ENCODE results near the gene FHIT. TPM values are rescaled to one million over a fixed set of nuclear protein-coding genes. Genes with fewer than 3 reads are reported as not detected.
"Not testable (repeated sequence)": the region's sequence is repeated elsewhere in the genome, so short reads cannot be mapped to it uniquely, and the experiment has no call there.

The FHIT gene
- total RNA-seq, 1 donor from 2014 or later, result 5.7 TPM

- no peak overlapping the region for H3K4me2 ChIP-seq
- peaks cover 29% of the 10 kb centered on the region for H3K9me3 Mint-ChIP-seq
- H3K4me3 Mint-ChIP-seq, result no peak overlapping the region
- no peaks in the 10 kb centered on the region for H3K36me3 ChIP-seq
- no peaks in the 10 kb centered on the region for H3K4me1 ChIP-seq
- TF ChIP-seq CTCF (IDR thresholded peaks at IDR 0.05) (no peak), EZH2phosphoT487 (IDR thresholded peaks at IDR 0.05) (no peak), EZH2 (IDR thresholded peaks at IDR 0.05) (no peak)
- peaks cover 4% of the 10 kb centered on the region for H3K27me3 Mint-ChIP-seq (ENCODE audit: insufficient read depth, low read depth)
- peaks cover 5% of the 10 kb centered on the region for H3K36me3 Mint-ChIP-seq
- no peak overlapping the region for H3K27ac Mint-ChIP-seq
- H3K27me3 ChIP-seq, result no peaks in the 10 kb centered on the region
- H3K27ac ChIP-seq, result no peak overlapping the region
- H3K4me3 ChIP-seq, result no peak overlapping the region
- no peak overlapping the region for H3K9ac ChIP-seq
- H4K20me1 ChIP-seq (ENCODE audit: low read depth), result no peaks in the 10 kb centered on the region
- H2AFZ ChIP-seq (replicated peaks), result no peak overlapping the region
- no peak for DNase-seq (ENCODE audit: low spot score)
- no peaks in the 10 kb centered on the region for H3F3A ChIP-seq (ENCODE audit: low read depth)
- no peaks in the 10 kb centered on the region for H3K4me1 Mint-ChIP-seq
- H3K79me2 ChIP-seq (ENCODE audit: low read depth), result no peaks in the 10 kb centered on the region
- H3K9me3 ChIP-seq (ENCODE audit: low read depth), result no peaks in the 10 kb centered on the region
These were observed 232.4 kb downstream of the FHIT start for GRCh38 chr3:61018807-61019206.

DNA sequence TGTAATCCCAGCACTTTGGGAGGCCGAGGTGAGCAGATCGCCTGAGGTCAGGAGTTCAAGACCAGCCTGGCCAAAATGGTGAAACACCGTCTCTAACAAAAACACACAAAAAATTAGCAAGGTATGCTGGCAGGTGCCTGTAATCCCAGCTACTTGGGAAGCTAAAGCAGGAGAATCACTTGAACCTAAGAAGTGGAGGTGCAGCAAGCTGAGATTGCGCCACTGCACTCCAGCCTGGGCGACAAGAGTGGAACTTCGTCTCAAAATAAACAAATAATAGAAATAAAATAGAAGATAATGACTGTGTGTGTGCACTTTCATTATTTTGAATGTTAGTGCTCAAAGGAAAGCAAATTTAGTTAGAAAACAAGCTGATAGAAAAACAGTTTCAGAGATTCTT is 234.2 kb downstream of the FHIT start:
- not testable (repeated sequence) for H3K36me3 ChIP-seq; H3K27ac ChIP-seq; H4K20me1 ChIP-seq (ENCODE audit: low read depth); H3F3A ChIP-seq (ENCODE audit: low read depth); H3K27ac Mint-ChIP-seq; H3K9ac ChIP-seq; DNase-seq (ENCODE audit: low spot score); H3K36me3 Mint-ChIP-seq; H3K4me3 ChIP-seq; H3K27me3 Mint-ChIP-seq (ENCODE audit: insufficient read depth, low read depth); H3K4me2 ChIP-seq; H3K4me1 Mint-ChIP-seq; H3K27me3 ChIP-seq; H3K9me3 ChIP-seq (ENCODE audit: low read depth); H3K79me2 ChIP-seq (ENCODE audit: low read depth); H3K4me3 Mint-ChIP-seq; H3K4me1 ChIP-seq; H2AFZ ChIP-seq (replicated peaks)
- peaks cover 14% of the 10 kb centered on the region for H3K9me3 Mint-ChIP-seq

DNA sequence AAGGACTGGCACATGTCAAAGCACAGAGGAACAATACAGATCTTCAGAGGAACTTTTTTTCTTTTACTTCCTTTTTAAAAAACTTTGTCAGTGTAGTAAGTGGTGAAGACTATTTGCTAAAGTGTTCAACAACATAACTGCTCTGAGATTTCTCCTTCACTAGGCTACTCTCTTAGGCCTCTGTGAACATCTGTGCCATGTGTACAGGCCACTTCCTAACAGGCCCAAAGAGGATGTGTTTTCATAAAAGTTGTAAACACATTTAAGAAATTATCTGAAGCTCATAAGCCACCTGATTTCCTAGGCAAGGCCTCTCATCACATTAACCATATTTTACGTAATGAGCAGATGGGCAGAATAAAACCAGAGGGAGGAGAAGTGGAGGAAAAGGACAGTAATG is 235.4 kb downstream of the FHIT start:
- no peak overlapping the region for H3K4me2 ChIP-seq
- Mint-ChIP-seq H3K27ac (no peak overlapping the region), H3K4me1 (peaks cover 2% of the 10 kb centered on the region), H3K9me3 (peaks cover 5% of the 10 kb centered on the region), H3K27me3 (ENCODE audit: insufficient read depth, low read depth) (peaks cover 4% of the 10 kb centered on the region), H3K4me3 (no peak overlapping the region), H3K36me3 (peaks cover 3% of the 10 kb centered on the region)
- no peak overlapping the region for H3K4me3 ChIP-seq
- TF ChIP-seq EZH2phosphoT487 (IDR thresholded peaks at IDR 0.05) (no peak), CTCF (IDR thresholded peaks at IDR 0.05) (no peak), EZH2 (IDR thresholded peaks at IDR 0.05) (no peak)
- H3F3A ChIP-seq (ENCODE audit: low read depth), result no peaks in the 10 kb centered on the region
- H3K27ac ChIP-seq, result peak overlapping the region; percentile 40
- H3K36me3 ChIP-seq, result no peaks in the 10 kb centered on the region
- H3K79me2 ChIP-seq (ENCODE audit: low read depth), result no peaks in the 10 kb centered on the region
- no peaks in the 10 kb centered on the region for H3K27me3 ChIP-seq
- no peak overlapping the region for H3K9ac ChIP-seq
- H4K20me1 ChIP-seq (ENCODE audit: low read depth), result no peaks in the 10 kb centered on the region
- H2AFZ ChIP-seq (replicated peaks), result no peak overlapping the region
- H3K9me3 ChIP-seq (ENCODE audit: low read depth), result no peaks in the 10 kb centered on the region
- H3K4me1 ChIP-seq, result peaks cover 5% of the 10 kb centered on the region
- no peak for DNase-seq (ENCODE audit: low spot score)

GRCh38 chr3:61015408-61015807 is 235.8 kb downstream of the FHIT start:
- H3K27ac ChIP-seq, result peak overlapping the region; percentile 40
- H3F3A ChIP-seq (ENCODE audit: low read depth), result no peaks in the 10 kb centered on the region
- no peak overlapping the region for H3K27ac Mint-ChIP-seq
- no peaks in the 10 kb centered on the region for H3K36me3 ChIP-seq
- peaks cover 2% of the 10 kb centered on the region for H3K4me1 Mint-ChIP-seq
- H3K4me3 ChIP-seq, result no peak overlapping the region
- H3K36me3 Mint-ChIP-seq, result peaks cover 2% of the 10 kb centered on the region
- no peak for DNase-seq (ENCODE audit: low spot score)
- H3K79me2 ChIP-seq (ENCODE audit: low read depth), result no peaks in the 10 kb centered on the region
- no peak overlapping the region for H3K9ac ChIP-seq
- peaks cover 5% of the 10 kb centered on the region for H3K4me1 ChIP-seq
- no peak for TF ChIP-seq CTCF (IDR thresholded peaks at IDR 0.05)
- TF ChIP-seq EZH2phosphoT487 (IDR thresholded peaks at IDR 0.05), result no peak
- TF ChIP-seq EZH2 (IDR thresholded peaks at IDR 0.05), result no peak
- H3K4me2 ChIP-seq, result no peak overlapping the region
- H3K27me3 Mint-ChIP-seq (ENCODE audit: insufficient read depth, low read depth), result peaks cover 4% of the 10 kb centered on the region
- no peak overlapping the region for H3K4me3 Mint-ChIP-seq
- H3K27me3 ChIP-seq, result no peaks in the 10 kb centered on the region
- H3K9me3 ChIP-seq (ENCODE audit: low read depth), result no peaks in the 10 kb centered on the region
- H2AFZ ChIP-seq (replicated peaks), result no peak overlapping the region
- peaks cover 2% of the 10 kb centered on the region for H3K9me3 Mint-ChIP-seq
- no peaks in the 10 kb centered on the region for H4K20me1 ChIP-seq (ENCODE audit: low read depth)

Data from neural progenitor cell (in vitro differentiated cells).